OCI-LY3 (cell line): Measurements from ENCODE around the gene CUX1.

ENCODE experiments used
- EZH2phosphoT487 ChIP-seq: fragments of 200-600 bp; shearing (Covaris generic); IDR thresholded peaks from 2 replicates; pipeline ENCODE4 v1.6.1; 2018; ENCODE audit warnings: antibody characterized with exemption, mixed run types, low read depth
- TF ChIP-seq, protein P1 (sequence below): fragments of 200-600, 300-600 bp; sonication (generic); IDR thresholded peaks from 2 replicates; pipeline ENCODE4 v1.5.1; 2014; ENCODE audit warnings: antibody characterized with exemption, low read length, low read depth

DNA sequence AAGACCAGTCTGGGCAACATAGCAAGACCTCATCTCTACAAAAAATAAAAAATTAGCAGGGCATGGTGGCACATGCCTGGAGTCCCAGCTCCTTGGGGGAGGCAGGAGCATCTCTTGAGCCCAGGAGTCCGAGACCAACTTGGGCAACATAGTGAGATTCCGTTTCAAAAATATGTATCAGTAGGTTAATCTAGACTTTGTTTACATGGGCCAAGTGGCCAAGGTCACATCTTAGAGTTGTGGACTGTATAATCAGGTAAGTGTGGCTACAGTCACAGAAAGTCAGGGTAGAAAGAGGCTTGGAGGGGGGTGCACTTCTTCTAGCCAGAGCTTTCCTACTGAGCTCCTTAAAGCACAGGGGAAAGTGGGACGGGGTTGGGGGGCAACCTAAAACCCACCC lies 174.4 kb downstream of the CUX1 start:
- TF ChIP-seq, protein P1, sequence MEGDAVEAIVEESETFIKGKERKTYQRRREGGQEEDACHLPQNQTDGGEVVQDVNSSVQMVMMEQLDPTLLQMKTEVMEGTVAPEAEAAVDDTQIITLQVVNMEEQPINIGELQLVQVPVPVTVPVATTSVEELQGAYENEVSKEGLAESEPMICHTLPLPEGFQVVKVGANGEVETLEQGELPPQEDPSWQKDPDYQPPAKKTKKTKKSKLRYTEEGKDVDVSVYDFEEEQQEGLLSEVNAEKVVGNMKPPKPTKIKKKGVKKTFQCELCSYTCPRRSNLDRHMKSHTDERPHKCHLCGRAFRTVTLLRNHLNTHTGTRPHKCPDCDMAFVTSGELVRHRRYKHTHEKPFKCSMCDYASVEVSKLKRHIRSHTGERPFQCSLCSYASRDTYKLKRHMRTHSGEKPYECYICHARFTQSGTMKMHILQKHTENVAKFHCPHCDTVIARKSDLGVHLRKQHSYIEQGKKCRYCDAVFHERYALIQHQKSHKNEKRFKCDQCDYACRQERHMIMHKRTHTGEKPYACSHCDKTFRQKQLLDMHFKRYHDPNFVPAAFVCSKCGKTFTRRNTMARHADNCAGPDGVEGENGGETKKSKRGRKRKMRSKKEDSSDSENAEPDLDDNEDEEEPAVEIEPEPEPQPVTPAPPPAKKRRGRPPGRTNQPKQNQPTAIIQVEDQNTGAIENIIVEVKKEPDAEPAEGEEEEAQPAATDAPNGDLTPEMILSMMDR, result no peak
- TF ChIP-seq EZH2phosphoT487, result no peak
